GM18873 (cell line): ENCODE data around the gene HBG1.
"Not testable (repeated sequence)": the region's sequence is repeated elsewhere in the genome, so short reads cannot be mapped to it uniquely, and the experiment has no call there.

Experiments
- ATAC-seq: cut with Tn5 transposase; IDR thresholded peaks from one replicate; pipeline ENCODE4 v1.9.1; 2021; ENCODE audit warnings: mild to moderate bottlenecking, moderate library complexity, moderate number of reproducible peaks; ENCODE audit not compliant: unreplicated experiment, low FRiP score

HBG1 gene

GRCh38 chr11:5249807-5250396 is at the start of gene HBG1:
HBG1 (minus strand) TSS chr11:5249857; CDS start chr11:5249804, 53 bp downstream.
- not testable (repeated sequence) for ATAC-seq

GRCh38 chr11:5298451-5298850 is 48.8 kb upstream of the HBG1 start:
- ATAC-seq: no peak

GRCh38 chr11:5297721-5298323 is 48.2 kb upstream of the HBG1 start:
- ATAC-seq: no peak

- not testable (repeated sequence) for ATAC-seq
Measured at GRCh38 chr11:5294342-5294995, 44.8 kb upstream of the HBG1 start.

GRCh38 chr11:5293028-5293427 is 43.4 kb upstream of the HBG1 start:
- ATAC-seq: no peak

- peak; percentile 80 for ATAC-seq
Measured at GRCh38 chr11:5291207-5291838, 41.7 kb upstream of the HBG1 start.

GRCh38 chr11:5290106-5290505 is 40.4 kb upstream of the HBG1 start:
- no peak for ATAC-seq

GRCh38 chr11:5289696-5290095 is 40.0 kb upstream of the HBG1 start:
- ATAC-seq: no peak

GRCh38 chr11:5288906-5289550 is 39.4 kb upstream of the HBG1 start:
- ATAC-seq: no peak

GRCh38 chr11:5288108-5288905 is 38.6 kb upstream of the HBG1 start:
- ATAC-seq: no peak

GRCh38 chr11:5286901-5287300 is 37.2 kb upstream of the HBG1 start:
- ATAC-seq: no peak

- no peak for ATAC-seq
Measured at GRCh38 chr11:5286351-5286750, 36.7 kb upstream of the HBG1 start.

GRCh38 chr11:5285703-5286340 is 36.2 kb upstream of the HBG1 start:
- ATAC-seq: no peak

- no peak for ATAC-seq
Measured at GRCh38 chr11:5284637-5285036, 35.0 kb upstream of the HBG1 start.

- no peak for ATAC-seq
Measured at GRCh38 chr11:5283882-5284281, 34.2 kb upstream of the HBG1 start.

GRCh38 chr11:5283086-5283485 is 33.4 kb upstream of the HBG1 start:
- ATAC-seq: no peak

GRCh38 chr11:5282628-5283027 is 33.0 kb upstream of the HBG1 start:
- no peak for ATAC-seq

- no peak for ATAC-seq
Measured at GRCh38 chr11:5281596-5281995, 31.9 kb upstream of the HBG1 start.

GRCh38 chr11:5280582-5281102 is 31.0 kb upstream of the HBG1 start:
- ATAC-seq: peak; percentile 86
